ENCODE results near the gene ATE1. TPM values are rescaled to one million over a fixed set of nuclear protein-coding genes. Genes with fewer than 3 reads are reported as not detected.
A peak's percentile ranks its signal among the peaks of the same experiment; 100 is the strongest.

Gene ATE1
- total RNA-seq, 1 donor from 2014 or later: 6.9 TPM

- DNase-seq (ENCODE audit: low spot score in 2 of 2): no peak
- intact Hi-C loops (cut with DNase I): loop anchor here (5.0 kb wide), 1 partner anchor 957 kb away; no protein-coding TSS in a partner anchor
- Histone ChIP-seq H3K27me3 (no peaks in the 10 kb centered on the region), H3K4me3 (no peak overlapping the region), H3K27ac (no peak overlapping the region), H3K36me3 (peaks cover 21 to 24% of the 10 kb centered on the region in 2 donors), H3K4me1 (no peaks in the 10 kb centered on the region), H3K9me3 (no peaks in the 10 kb centered on the region)
- TF ChIP-seq, protein P1, sequence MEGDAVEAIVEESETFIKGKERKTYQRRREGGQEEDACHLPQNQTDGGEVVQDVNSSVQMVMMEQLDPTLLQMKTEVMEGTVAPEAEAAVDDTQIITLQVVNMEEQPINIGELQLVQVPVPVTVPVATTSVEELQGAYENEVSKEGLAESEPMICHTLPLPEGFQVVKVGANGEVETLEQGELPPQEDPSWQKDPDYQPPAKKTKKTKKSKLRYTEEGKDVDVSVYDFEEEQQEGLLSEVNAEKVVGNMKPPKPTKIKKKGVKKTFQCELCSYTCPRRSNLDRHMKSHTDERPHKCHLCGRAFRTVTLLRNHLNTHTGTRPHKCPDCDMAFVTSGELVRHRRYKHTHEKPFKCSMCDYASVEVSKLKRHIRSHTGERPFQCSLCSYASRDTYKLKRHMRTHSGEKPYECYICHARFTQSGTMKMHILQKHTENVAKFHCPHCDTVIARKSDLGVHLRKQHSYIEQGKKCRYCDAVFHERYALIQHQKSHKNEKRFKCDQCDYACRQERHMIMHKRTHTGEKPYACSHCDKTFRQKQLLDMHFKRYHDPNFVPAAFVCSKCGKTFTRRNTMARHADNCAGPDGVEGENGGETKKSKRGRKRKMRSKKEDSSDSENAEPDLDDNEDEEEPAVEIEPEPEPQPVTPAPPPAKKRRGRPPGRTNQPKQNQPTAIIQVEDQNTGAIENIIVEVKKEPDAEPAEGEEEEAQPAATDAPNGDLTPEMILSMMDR (IDR thresholded peaks at IDR 0.05): no peak
These were observed 28.1 kb downstream of the ATE1 start for GRCh38 chr10:121899727-121900126.

DNA sequence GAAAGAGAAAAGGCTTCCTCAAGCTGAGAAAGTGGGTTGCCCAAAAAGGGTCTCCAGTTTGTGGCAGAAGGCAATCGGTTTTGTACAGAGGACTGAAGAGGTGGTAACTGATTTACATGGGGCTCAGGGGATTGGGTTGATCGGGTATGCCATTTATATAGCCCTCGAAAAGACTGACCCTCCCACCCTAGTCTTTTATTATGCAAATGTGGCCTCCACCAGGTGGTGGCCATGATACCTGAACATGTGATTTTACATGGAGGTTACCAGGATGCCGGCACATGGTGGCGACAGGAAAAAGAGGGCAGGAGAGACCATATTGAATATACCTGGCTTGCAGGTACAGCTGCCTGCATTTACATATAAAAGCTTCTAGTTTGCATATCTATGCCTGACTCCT, 36.7 kb downstream of the ATE1 start:
- no peak overlapping the region for H3K27ac ChIP-seq
- H3K9me3 ChIP-seq: no peaks in the 10 kb centered on the region
- TF ChIP-seq, protein P1 (IDR thresholded peaks at IDR 0.05): no peak
- no peak for DNase-seq (ENCODE audit: low spot score in 2 of 2)
- no peak overlapping the region for H3K4me3 ChIP-seq
- H3K27me3 ChIP-seq: no peaks in the 10 kb centered on the region
- no peaks in the 10 kb centered on the region for H3K4me1 ChIP-seq
- intact Hi-C loops (cut with DNase I): no loop called here
- peaks cover 15 to 17% of the 10 kb centered on the region in 2 donors for H3K36me3 ChIP-seq

- no peaks in the 10 kb centered on the region for H3K9me3 ChIP-seq
- intact Hi-C loops (cut with DNase I): loop anchor here (10.0 kb wide), 1 partner anchor 64 kb away; no protein-coding TSS in a partner anchor
- H3K27ac ChIP-seq: no peak overlapping the region
- peaks cover 11 to 15% of the 10 kb centered on the region in 2 donors for H3K36me3 ChIP-seq
- no peaks in the 10 kb centered on the region for H3K27me3 ChIP-seq
- no peak overlapping the region for H3K4me3 ChIP-seq
- no peak for DNase-seq (ENCODE audit: low spot score in 2 of 2)
- H3K4me1 ChIP-seq: no peaks in the 10 kb centered on the region
- TF ChIP-seq, protein P1 (IDR thresholded peaks at IDR 0.05): no peak
These were observed 38.6 kb downstream of the ATE1 start for GRCh38 chr10:121889212-121889611.

- no peaks in the 10 kb centered on the region for H3K27me3 ChIP-seq
- no peak for DNase-seq (ENCODE audit: low spot score in 2 of 2)
- intact Hi-C loops (cut with DNase I): loop anchor here (2.0 to 10.0 kb wide), 2 partner anchors 62 to 944 kb away; no protein-coding TSS in a partner anchor
These were observed 40.7 kb downstream of the ATE1 start for GRCh38 chr10:121886997-121887622.

DNA sequence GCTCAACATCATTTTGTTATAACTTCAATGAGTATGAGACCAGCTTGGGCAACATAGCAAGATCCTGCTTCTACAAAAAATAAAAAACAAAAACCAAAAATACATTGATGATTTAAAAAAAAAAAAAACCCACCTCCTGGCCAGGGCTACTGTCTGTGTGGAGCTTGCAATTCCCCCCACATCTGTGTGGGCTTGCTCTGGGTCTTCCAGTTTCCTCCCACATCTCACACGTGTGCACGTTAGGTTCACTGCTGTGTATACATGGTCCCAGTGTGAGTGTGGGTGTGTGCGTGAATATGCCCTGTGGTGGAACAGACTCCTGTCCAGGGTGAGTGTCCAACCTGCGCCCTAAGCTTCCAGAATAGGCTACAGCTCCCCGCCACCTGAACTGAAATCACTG, 41.6 kb downstream of the ATE1 start:
- intact Hi-C loops (cut with DNase I): loop anchor here (2.0 to 10.0 kb wide), 2 partner anchors 61 to 943 kb away; no protein-coding TSS in a partner anchor
- TF ChIP-seq, protein P1 (IDR thresholded peaks at IDR 0.05): no peak
- Histone ChIP-seq H3K9me3 (no peaks in the 10 kb centered on the region), H3K4me1 (no peaks in the 10 kb centered on the region), H3K36me3 (peaks cover 3 to 26% of the 10 kb centered on the region in 2 donors), H3K27me3 (no peaks in the 10 kb centered on the region), H3K4me3 (no peak overlapping the region), H3K27ac (no peak overlapping the region)
- no peak for DNase-seq (ENCODE audit: low spot score in 2 of 2)

More at GRCh38 chr10:121886997-121887622, 40.7 kb downstream of the ATE1 start:
- Histone ChIP-seq H3K4me1 (no peaks in the 10 kb centered on the region), H3K4me3 (no peak overlapping the region), H3K9me3 (no peaks in the 10 kb centered on the region), H3K36me3 (peaks cover 5 to 17% of the 10 kb centered on the region in 2 donors), H3K27ac (no peak overlapping the region)
- TF ChIP-seq, protein P1 (IDR thresholded peaks at IDR 0.05): peak in 2 of 3 experiments; percentile 49 to 60

All from ascending aorta (tissue), 2 donors.